ENCODE results near the gene CYB5R4. TPM values are rescaled to one million over a fixed set of nuclear protein-coding genes. Genes with fewer than 3 reads are reported as not detected.

CYB5R4 gene
- total RNA-seq, 4 donors from 2014 or later = 4.2 to 13.1 (median 8.3) TPM

DNA sequence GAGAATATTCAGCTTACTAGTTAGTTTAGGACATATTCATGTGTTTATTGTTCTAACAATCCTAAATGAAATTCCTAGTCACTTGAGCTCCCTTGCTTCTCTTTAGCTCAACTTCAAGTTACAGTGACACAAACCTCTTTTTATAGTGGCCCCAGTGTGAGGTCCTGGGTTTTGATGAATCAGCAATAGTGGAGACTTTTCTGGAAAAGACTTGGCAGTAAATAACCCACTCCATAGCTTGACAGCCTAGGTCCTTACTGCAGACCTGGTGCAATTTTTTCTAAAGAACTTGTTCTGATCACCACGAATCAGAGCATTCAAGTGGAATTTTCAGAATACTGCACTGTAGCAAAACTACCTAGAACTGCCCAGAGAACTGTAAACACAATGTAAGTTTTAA lies 13.2 kb upstream of the CYB5R4 start:
- Histone ChIP-seq H3K27ac (no peak overlapping the region), H3K27me3 (peaks cover 0 to 7% of the 10 kb centered on the region in 2 donors), H3K36me3 (no peaks in the 10 kb centered on the region), H3K4me3 (no peak overlapping the region), H3K9me3 (peaks cover 0 to 1% (median 0%) of the 10 kb centered on the region in 4 donors), H3K4me1 (no peaks in the 10 kb centered on the region)
- no peak for DNase-seq (ENCODE audit: low spot score in 2 of 2)
- WGBS, 2 donors = 30 to 39% methylated on average over 1 of the region's 1 CpG
- TF ChIP-seq, protein P1, sequence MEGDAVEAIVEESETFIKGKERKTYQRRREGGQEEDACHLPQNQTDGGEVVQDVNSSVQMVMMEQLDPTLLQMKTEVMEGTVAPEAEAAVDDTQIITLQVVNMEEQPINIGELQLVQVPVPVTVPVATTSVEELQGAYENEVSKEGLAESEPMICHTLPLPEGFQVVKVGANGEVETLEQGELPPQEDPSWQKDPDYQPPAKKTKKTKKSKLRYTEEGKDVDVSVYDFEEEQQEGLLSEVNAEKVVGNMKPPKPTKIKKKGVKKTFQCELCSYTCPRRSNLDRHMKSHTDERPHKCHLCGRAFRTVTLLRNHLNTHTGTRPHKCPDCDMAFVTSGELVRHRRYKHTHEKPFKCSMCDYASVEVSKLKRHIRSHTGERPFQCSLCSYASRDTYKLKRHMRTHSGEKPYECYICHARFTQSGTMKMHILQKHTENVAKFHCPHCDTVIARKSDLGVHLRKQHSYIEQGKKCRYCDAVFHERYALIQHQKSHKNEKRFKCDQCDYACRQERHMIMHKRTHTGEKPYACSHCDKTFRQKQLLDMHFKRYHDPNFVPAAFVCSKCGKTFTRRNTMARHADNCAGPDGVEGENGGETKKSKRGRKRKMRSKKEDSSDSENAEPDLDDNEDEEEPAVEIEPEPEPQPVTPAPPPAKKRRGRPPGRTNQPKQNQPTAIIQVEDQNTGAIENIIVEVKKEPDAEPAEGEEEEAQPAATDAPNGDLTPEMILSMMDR (IDR thresholded peaks at IDR 0.05) = no peak
- TF ChIP-seq POLR2A (IDR thresholded peaks at IDR 0.05) (no peak), EP300 (IDR thresholded peaks at IDR 0.05) (no peak)

DNA sequence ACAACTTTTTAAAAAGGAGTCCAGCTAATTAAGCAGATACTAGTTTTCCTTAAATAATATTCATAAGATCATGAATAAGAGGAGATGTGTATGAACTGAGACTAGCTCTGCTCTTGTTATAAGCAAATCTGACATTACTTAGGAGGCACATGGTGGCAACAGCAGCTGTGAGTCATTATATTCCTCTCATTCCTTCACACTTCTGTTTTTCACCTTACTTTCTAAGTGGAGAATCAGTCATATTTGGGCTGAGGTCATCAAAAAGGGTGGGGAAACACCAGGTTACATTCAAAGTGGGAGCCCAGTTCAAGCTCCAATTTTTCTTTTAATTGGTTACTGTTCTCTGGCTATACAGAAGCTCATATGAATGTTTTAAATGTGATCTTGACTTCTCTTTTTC lies 12.3 kb upstream of the CYB5R4 start:
- no peak for DNase-seq (ENCODE audit: low spot score in 2 of 2)
- Histone ChIP-seq H3K27me3 (peaks cover 0 to 15% of the 10 kb centered on the region in 2 donors), H3K36me3 (no peaks in the 10 kb centered on the region), H3K4me3 (no peak overlapping the region), H3K27ac (no peak overlapping the region), H3K9me3 (no peaks in the 10 kb centered on the region), H3K4me1 (no peaks in the 10 kb centered on the region)
- no peak for TF ChIP-seq EP300 (IDR thresholded peaks at IDR 0.05)
- TF ChIP-seq, protein P1 (IDR thresholded peaks at IDR 0.05) = no peak
- TF ChIP-seq POLR2A (IDR thresholded peaks at IDR 0.05) = no peak

DNA sequence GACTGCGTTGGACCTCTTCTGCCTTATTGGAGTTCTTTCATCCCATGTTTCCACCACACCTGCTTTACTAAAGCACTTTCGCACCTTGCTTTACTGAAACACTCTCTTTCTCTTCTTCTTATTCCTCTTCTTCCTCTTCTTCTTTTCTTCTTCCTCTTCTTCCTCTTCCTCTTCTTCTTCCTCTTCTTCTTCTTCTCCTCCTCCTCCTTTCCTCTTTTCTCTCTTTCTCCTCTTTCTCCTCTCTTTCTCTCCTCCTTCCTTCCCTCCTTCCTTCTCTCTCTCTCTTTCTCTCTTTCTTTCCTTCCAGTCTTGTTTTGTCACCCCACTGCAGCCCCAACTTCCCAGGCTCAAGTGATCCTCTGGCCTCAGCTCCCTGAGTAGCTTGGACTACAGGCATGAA lies 10.4 kb upstream of the CYB5R4 start:
- no peaks in the 10 kb centered on the region for H3K36me3 ChIP-seq
- DNase-seq (ENCODE audit: low spot score in 2 of 2) = no peak
- no peak overlapping the region for H3K27ac ChIP-seq
- H3K27me3 ChIP-seq = peaks cover 0 to 35% of the 10 kb centered on the region in 2 donors
- peaks cover 0 to 18% (median 5%) of the 10 kb centered on the region in 4 donors for H3K4me1 ChIP-seq
- WGBS, 2 donors = 83 to 89% methylated on average over 2 of the region's 2 CpGs
- no peaks in the 10 kb centered on the region for H3K9me3 ChIP-seq
- TF ChIP-seq EP300 (IDR thresholded peaks at IDR 0.05) = no peak
- TF ChIP-seq POLR2A (IDR thresholded peaks at IDR 0.05) = no peak
- TF ChIP-seq, protein P1 (IDR thresholded peaks at IDR 0.05) = no peak
- H3K4me3 ChIP-seq = no peak overlapping the region

DNA sequence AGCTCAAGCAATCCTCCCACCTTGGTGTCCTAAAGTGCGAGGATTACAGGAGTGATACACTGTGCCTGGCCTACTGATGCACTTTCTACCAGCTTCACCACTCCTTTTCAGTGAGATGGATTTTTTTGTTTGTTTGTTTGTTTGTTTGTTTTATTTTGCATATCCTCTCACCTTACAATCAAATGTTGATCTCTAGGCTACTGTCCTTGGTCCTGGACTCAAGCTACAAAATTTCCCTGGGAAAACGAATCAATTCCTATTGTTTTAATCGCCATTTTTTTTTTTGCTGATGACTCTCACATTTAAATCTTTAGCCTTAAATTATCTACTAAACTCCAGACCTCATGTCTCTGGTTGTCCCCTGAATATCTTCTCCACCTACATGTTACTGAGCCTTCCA lies 9.9 kb upstream of the CYB5R4 start:
- Histone ChIP-seq H3K4me3 (no peak overlapping the region), H3K27me3 (peaks cover 0 to 37% of the 10 kb centered on the region in 2 donors), H3K4me1 (peaks cover 0 to 20% (median 5%) of the 10 kb centered on the region in 4 donors), H3K9me3 (no peaks in the 10 kb centered on the region), H3K27ac (no peak overlapping the region), H3K36me3 (no peaks in the 10 kb centered on the region)
- WGBS, 2 donors = 82 to 85% methylated on average over 3 of the region's 3 CpGs
- DNase-seq (ENCODE audit: low spot score in 2 of 2) = no peak
- TF ChIP-seq, protein P1 (IDR thresholded peaks at IDR 0.05) = no peak
- TF ChIP-seq POLR2A (IDR thresholded peaks at IDR 0.05) (no peak), EP300 (IDR thresholded peaks at IDR 0.05) (no peak)

DNA sequence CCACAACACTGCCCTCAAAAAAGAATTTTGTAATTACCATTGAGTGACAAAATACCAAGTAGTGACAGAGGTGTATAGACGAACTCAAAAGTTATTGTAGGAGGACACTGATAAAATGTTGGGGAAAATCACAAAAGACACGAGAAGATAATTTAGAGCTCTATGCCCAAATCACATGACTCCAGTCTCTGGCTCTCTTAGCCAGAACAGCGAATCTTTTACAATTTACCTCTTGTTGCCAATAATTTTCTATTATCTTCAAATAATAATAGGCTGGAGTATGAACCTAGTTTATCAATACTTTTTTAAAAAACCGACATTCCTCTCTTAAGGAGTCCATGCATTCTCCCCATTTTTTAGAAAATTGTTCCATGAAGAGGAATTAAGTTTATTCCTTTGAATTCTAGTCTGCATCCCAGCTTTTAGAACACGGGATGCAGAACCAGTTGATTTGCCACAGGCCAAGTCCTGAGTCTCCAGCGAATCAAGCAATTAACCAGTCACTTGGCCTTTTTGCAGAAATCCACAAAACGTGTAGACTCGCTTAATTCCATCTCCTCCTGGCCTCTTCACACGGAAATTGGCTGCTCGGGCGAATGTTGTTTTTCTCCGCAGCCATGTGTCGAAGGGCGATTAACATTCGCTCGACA lies 6.8 kb upstream of the CYB5R4 start:
- Histone ChIP-seq H3K36me3 (no peaks in the 10 kb centered on the region), H3K4me3 (peak overlapping the region; percentile 28 to 58 (median 47)), H3K4me1 (peaks cover 0 to 20% (median 5%) of the 10 kb centered on the region in 4 donors), H3K27me3 (peaks cover 0 to 37% of the 10 kb centered on the region in 2 donors), H3K9me3 (no peaks in the 10 kb centered on the region), H3K27ac (peak overlapping the region in 1 of 4 donors; percentile 11)
- DNase-seq (ENCODE audit: low spot score in 2 of 2) = no peak
- WGBS, 2 donors = 12 to 15% methylated on average over 15 to 16 of the region's 16 CpGs
- TF ChIP-seq, protein P1 (IDR thresholded peaks at IDR 0.05) = no peak
- TF ChIP-seq POLR2A (IDR thresholded peaks at IDR 0.05) (no peak), EP300 (IDR thresholded peaks at IDR 0.05) (no peak)
